H1 (cell line): Measurements from ENCODE around the gene GLYATL3.
A peak's percentile ranks its signal among the peaks of the same experiment; 100 is the strongest.

Source experiments
- ATF3 ChIP-seq: IDR thresholded peaks from 2 replicates; pipeline ENCODE4 v1.6.1; 2011; ENCODE audit warnings: low read depth, mild to moderate bottlenecking, low read length; ENCODE audit not compliant: insufficient read depth
- CHD2 ChIP-seq: IDR thresholded peaks from 2 replicates; pipeline ENCODE4 v1.6.1; 2012; ENCODE audit warnings: low read length, improper control_type of control experiment
- CREB1 ChIP-seq: IDR thresholded peaks from 2 replicates; pipeline ENCODE4 v1.6.1; 2012; ENCODE audit warnings: inconsistent platforms
- CTCF ChIP-seq, 3 experiments: IDR thresholded peaks; 1 replicate in 2 of 3; 2 replicates in 1 of 3; pipeline versions ENCODE4 v1.5.1 to v1.6.1; 2011; ENCODE audit warnings: low read length in 3 of 3, mild to moderate bottlenecking in 3 of 3, inconsistent platforms in 2 of 3, low read depth in 1 of 3, moderate library complexity in 1 of 3; ENCODE audit not compliant: insufficient read depth in 1 of 3; ENCODE audit errors: control extremely low read depth in 1 of 3
- JUN ChIP-seq: IDR thresholded peaks from 2 replicates; pipeline ENCODE4 v1.6.1; 2011; ENCODE audit warnings: low read depth, mild to moderate bottlenecking, improper control_type of control experiment, low read length
- NRF1 ChIP-seq: IDR thresholded peaks from 2 replicates; pipeline ENCODE4 v1.6.1; 2011; ENCODE audit warnings: mild to moderate bottlenecking, low read depth, low read length, improper control_type of control experiment
- POLR2A ChIP-seq, 2 experiments: IDR thresholded peaks; 1 replicate in 1 of 2; 2 replicates in 1 of 2; pipeline ENCODE4 v1.6.1; 2011; ENCODE audit warnings: low read depth in 2 of 2, low read length in 2 of 2, mild to moderate bottlenecking in 2 of 2; ENCODE audit errors: control extremely low read depth in 1 of 2
- POLR2AphosphoS5 ChIP-seq: IDR thresholded peaks from 2 replicates; pipeline ENCODE4 v1.6.1; 2011; ENCODE audit warnings: low read depth, low read length
- RAD21 ChIP-seq, 2 experiments: IDR thresholded peaks in 1 of 2; conservative IDR thresholded peaks in 1 of 2; 2 replicates each; pipeline ENCODE4 v1.6.1; 2011; ENCODE audit warnings: low read depth in 2 of 2, low read length in 2 of 2, improper control_type of control experiment in 1 of 2, inconsistent platforms in 1 of 2, mild to moderate bottlenecking in 1 of 2, moderate library complexity in 1 of 2
- YY1 ChIP-seq: IDR thresholded peaks from 2 replicates; pipeline ENCODE4 v1.6.1; 2011; ENCODE audit warnings: low read depth, mild to moderate bottlenecking, low read length
- TF ChIP-seq, protein P1 (sequence below): IDR thresholded peaks from 2 replicates; pipeline ENCODE4 v1.6.1; 2012; ENCODE audit warnings: inconsistent platforms
- TF ChIP-seq, protein P2 (sequence below): fragments of 300-600 bp; sonication (generic); IDR thresholded peaks from 2 replicates; pipeline ENCODE4 v1.7.1; 2012; ENCODE audit warnings: low read length, moderate library complexity, mild to moderate bottlenecking, inconsistent platforms; ENCODE audit not compliant: insufficient replicate concordance

GRCh38 chr6:49551078-49551865 is 51.5 kb downstream of the GLYATL3 start:
- TF ChIP-seq RAD21 (IDR thresholded peaks at IDR 0.05 in 1 of 2, conservative IDR thresholded peaks at IDR 0.05 in 1 of 2; ENCODE audit: low read depth in 2 of 2, low read length in 2 of 2) (no peak), CTCF (IDR thresholded peaks at IDR 0.05; ENCODE audit: control extremely low read depth in 1 of 3, insufficient read depth in 1 of 3, low read depth in 1 of 3, low read length in 3 of 3) (no peak), ATF3 (no peak), POLR2A (IDR thresholded peaks at IDR 0.05; ENCODE audit: control extremely low read depth in 1 of 2, low read depth in 2 of 2, low read length in 2 of 2) (peak; percentile 62 to 71), JUN (no peak), NRF1 (no peak), POLR2AphosphoS5 (peak; percentile 93), CREB1 (no peak), YY1 (no peak), CHD2 (no peak)
- TF ChIP-seq, protein P1, sequence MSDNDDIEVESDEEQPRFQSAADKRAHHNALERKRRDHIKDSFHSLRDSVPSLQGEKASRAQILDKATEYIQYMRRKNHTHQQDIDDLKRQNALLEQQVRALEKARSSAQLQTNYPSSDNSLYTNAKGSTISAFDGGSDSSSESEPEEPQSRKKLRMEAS = no peak; the same call in 1 of the 2 replicates
- TF ChIP-seq, protein P2, sequence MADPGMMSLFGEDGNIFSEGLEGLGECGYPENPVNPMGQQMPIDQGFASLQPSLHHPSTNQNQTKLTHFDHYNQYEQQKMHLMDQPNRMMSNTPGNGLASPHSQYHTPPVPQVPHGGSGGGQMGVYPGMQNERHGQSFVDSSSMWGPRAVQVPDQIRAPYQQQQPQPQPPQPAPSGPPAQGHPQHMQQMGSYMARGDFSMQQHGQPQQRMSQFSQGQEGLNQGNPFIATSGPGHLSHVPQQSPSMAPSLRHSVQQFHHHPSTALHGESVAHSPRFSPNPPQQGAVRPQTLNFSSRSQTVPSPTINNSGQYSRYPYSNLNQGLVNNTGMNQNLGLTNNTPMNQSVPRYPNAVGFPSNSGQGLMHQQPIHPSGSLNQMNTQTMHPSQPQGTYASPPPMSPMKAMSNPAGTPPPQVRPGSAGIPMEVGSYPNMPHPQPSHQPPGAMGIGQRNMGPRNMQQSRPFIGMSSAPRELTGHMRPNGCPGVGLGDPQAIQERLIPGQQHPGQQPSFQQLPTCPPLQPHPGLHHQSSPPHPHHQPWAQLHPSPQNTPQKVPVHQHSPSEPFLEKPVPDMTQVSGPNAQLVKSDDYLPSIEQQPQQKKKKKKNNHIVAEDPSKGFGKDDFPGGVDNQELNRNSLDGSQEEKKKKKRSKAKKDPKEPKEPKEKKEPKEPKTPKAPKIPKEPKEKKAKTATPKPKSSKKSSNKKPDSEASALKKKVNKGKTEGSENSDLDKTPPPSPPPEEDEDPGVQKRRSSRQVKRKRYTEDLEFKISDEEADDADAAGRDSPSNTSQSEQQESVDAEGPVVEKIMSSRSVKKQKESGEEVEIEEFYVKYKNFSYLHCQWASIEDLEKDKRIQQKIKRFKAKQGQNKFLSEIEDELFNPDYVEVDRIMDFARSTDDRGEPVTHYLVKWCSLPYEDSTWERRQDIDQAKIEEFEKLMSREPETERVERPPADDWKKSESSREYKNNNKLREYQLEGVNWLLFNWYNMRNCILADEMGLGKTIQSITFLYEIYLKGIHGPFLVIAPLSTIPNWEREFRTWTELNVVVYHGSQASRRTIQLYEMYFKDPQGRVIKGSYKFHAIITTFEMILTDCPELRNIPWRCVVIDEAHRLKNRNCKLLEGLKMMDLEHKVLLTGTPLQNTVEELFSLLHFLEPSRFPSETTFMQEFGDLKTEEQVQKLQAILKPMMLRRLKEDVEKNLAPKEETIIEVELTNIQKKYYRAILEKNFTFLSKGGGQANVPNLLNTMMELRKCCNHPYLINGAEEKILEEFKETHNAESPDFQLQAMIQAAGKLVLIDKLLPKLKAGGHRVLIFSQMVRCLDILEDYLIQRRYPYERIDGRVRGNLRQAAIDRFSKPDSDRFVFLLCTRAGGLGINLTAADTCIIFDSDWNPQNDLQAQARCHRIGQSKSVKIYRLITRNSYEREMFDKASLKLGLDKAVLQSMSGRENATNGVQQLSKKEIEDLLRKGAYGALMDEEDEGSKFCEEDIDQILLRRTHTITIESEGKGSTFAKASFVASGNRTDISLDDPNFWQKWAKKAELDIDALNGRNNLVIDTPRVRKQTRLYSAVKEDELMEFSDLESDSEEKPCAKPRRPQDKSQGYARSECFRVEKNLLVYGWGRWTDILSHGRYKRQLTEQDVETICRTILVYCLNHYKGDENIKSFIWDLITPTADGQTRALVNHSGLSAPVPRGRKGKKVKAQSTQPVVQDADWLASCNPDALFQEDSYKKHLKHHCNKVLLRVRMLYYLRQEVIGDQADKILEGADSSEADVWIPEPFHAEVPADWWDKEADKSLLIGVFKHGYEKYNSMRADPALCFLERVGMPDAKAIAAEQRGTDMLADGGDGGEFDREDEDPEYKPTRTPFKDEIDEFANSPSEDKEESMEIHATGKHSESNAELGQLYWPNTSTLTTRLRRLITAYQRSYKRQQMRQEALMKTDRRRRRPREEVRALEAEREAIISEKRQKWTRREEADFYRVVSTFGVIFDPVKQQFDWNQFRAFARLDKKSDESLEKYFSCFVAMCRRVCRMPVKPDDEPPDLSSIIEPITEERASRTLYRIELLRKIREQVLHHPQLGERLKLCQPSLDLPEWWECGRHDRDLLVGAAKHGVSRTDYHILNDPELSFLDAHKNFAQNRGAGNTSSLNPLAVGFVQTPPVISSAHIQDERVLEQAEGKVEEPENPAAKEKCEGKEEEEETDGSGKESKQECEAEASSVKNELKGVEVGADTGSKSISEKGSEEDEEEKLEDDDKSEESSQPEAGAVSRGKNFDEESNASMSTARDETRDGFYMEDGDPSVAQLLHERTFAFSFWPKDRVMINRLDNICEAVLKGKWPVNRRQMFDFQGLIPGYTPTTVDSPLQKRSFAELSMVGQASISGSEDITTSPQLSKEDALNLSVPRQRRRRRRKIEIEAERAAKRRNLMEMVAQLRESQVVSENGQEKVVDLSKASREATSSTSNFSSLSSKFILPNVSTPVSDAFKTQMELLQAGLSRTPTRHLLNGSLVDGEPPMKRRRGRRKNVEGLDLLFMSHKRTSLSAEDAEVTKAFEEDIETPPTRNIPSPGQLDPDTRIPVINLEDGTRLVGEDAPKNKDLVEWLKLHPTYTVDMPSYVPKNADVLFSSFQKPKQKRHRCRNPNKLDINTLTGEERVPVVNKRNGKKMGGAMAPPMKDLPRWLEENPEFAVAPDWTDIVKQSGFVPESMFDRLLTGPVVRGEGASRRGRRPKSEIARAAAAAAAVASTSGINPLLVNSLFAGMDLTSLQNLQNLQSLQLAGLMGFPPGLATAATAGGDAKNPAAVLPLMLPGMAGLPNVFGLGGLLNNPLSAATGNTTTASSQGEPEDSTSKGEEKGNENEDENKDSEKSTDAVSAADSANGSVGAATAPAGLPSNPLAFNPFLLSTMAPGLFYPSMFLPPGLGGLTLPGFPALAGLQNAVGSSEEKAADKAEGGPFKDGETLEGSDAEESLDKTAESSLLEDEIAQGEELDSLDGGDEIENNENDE = no peak
